SHP77 treated with DMSO at 0.1 percent for 48 hours (cell line): ENCODE results near the gene LCLAT1.
"Not testable (repeated sequence)": the region's sequence is repeated elsewhere in the genome, so short reads cannot be mapped to it uniquely, and the experiment has no call there.

Source experiments
- DNase-seq: peaks from one replicate; lab custom pipeline; 2025; lab: John Stamatoyannopoulos, UW

LCLAT1 gene

DNA sequence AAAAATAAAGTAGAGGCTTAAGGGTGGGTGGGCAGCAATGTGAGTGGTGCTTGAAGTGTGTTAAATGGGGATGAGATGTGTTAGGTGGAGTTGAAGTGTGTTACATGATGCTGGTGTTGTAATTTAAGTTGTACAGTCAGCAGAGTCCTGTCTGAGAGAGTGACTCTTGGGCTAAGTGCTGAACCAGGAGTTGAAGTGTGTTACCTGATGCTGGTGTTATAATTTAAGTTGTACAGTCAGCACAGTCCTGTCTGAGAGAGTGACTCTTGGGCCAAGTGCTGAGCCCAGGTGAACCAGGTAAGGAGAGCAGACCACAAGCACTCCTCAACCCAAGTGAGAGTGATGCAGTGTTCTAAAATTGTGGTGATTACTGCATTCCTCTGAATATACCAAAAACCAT lies 40.6 kb downstream of the LCLAT1 start:
- DNase-seq, result no peak

- no peak for DNase-seq
Measured at GRCh38 chr2:30488012-30488659, 41.1 kb downstream of the LCLAT1 start.

GRCh38 chr2:30491225-30491624 lies 44.2 kb downstream of the LCLAT1 start:
- no peak for DNase-seq

- no peak for DNase-seq
Measured at GRCh38 chr2:30492185-30492584, 45.1 kb downstream of the LCLAT1 start.

- DNase-seq, result no peak
Measured at GRCh38 chr2:30492619-30493018, 45.6 kb downstream of the LCLAT1 start.

GRCh38 chr2:30493440-30493839 lies 46.4 kb downstream of the LCLAT1 start:
- no peak for DNase-seq

DNA sequence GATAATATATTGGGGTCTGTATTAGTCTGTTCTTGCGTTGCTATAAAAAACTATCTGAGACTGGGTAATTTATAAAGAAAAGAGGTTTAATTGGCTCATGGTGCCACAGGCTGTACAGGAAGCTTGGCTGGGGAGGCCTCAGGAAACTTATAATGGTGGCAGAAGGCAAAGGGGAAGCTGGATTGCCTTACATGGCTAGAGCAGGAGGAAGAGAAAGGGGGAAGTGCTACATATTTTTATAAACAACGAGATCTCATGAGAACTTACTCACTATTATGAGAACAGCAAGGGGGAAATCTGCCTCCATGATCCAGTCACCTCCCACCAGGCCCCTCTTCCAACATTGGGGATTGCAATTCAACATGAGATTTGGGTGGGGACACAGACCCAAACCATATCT lies 48.9 kb downstream of the LCLAT1 start:
- not testable (repeated sequence) for DNase-seq

DNA sequence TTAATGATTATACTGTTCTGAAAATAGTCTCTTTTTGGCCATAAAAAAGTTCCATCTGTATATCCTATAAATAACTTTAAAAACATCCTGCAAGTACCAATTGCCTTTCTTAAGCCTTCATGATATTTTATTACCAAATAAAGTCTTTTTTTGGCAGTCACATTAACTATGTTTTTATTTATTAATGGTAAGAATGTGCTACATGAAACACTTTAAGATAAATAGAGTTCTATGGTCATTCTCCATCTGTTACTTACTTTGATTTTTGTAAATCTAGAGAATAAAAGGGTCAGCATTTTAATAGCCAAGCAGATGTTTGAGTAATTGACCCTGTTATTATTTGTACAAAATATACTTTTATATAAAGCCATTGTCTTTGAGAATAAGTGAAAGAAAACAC lies 52.6 kb downstream of the LCLAT1 start:
- DNase-seq, result no peak

DNA sequence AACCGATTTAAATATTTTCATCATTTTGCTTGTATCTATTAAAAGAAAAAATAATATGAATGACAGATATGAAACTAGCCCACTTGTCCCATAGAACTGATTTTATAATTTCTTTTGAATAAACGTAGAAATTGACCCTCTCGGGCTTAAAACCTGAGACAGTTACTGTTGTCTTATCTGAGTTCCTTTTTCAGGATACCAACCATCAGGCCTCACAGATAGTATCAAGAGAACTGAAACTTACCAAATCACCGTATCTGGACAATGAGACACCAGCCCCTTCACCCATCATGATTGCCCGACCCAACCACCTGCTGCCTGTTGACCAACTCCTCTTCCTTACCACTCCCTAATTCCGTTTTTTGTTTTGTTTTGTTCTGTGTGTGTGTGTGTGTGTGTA lies 53.7 kb downstream of the LCLAT1 start:
- DNase-seq, result no peak

GRCh38 chr2:30502310-30502709 lies 55.3 kb downstream of the LCLAT1 start:
- DNase-seq, result no peak

DNA sequence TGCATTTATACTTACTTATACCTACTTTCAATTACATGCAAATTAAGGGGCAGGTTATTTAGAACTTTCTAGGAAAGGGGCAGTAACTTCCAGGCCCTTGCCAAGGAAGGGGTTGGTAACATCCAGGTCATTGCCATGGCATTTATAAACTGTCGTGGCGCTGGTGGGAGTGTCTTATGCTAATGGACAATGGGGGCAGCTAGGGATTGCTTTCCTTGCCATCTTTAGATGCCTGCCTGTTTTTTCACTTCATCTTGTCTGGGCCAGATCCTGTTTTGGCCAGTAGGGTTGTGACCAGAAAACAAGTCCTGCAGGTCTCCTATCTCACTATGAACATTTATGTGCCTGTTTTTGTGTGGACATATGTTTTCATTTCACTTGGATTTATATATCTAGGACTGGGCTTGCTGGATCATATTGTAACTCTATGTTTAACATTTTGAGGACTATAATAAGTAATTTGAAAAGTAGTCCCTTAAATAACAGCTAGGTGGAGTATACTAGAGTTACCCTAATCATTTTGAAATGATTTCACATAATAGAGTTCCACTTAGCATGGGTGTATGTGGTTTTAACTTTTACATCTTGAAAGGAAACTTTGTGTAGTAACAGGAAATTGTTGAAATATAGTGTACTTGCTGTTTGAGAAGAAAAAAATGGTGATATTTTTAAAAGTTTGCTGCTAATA lies 56.1 kb downstream of the LCLAT1 start:
- no peak for DNase-seq

GRCh38 chr2:30503695-30504052 lies 56.6 kb downstream of the LCLAT1 start:
- DNase-seq, result no peak

GRCh38 chr2:30504731-30505130 lies 57.7 kb downstream of the LCLAT1 start:
- no peak for DNase-seq

DNA sequence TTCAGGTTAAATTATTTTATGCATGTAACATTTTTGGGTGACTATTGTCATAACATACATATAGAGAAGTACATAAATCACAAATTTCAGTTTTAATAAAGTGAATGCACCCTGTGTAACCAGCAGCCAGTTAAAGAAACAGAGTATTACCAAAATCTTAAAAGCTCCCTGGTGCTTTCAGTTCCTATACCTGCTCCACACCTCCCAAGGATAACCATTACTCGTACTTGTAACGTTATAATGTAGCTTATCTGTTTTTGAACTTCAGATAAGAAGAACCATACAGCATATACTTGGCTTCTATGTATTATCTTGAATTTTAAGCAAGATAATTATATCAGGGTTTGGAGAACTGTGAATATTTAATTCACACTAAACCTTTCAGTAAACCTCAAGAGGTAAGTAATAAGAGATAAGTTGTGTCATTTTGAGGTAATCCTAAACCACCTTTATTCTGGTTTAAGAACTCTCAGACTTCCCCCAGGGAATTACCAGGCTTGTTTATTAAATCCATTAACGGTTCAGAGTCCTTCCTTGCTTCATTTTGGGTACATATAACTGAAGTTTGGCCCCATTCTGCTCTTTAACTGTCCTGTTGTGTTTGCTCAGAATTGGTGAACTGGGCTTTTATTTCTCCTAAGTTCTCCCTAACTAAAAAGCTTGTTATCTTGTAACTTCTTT lies 58.6 kb downstream of the LCLAT1 start:
- no peak for DNase-seq

- not testable (repeated sequence) for DNase-seq
Measured at GRCh38 chr2:30507460-30507859, 60.4 kb downstream of the LCLAT1 start.

DNA sequence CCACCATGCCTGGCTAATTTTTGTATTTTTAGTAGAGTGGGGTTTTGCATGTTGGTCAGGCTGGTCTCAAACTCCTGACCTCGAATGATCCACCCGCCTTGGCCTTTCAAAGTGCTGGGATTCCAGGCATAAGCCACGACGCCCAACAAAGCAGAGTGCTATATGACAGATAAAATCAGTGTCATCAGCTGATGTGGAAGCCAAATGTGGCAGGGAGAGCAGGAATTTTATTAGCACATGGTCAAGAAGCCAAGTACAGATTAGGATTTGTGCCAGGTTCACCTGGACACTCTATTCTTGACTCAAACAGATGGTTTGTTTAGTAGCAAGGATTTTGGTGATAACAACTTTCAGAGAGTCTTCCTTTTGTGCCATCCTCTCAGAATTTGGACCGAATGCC lies 62.7 kb downstream of the LCLAT1 start:
- DNase-seq, result no peak

GRCh38 chr2:30510409-30510808 lies 63.4 kb downstream of the LCLAT1 start:
- DNase-seq, result no peak

GRCh38 chr2:30511122-30512083 lies 64.4 kb downstream of the LCLAT1 start:
- peak; percentile 57 for DNase-seq

- no peak for DNase-seq
Measured at GRCh38 chr2:30512243-30512886, 65.3 kb downstream of the LCLAT1 start.

DNA sequence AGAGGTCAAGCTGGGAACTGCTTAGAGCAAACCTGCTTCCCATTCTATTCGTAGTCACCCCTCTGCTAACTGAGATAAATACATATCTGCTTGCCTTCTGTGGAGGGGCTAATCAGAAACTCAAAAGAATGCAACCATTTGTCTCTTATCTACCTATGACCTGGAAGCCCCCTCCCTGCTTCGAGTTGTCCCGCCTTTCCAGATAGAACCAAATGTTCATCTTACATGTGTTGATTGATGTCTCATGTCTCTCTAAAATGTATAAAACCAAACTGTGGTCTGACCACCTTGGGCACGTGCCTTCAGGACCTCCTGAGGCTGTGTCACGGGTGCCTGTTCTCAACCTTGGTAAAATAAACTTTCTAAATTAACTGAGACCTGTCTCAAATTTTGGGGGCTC lies 66.6 kb downstream of the LCLAT1 start:
- DNase-seq, result not testable (repeated sequence)

- no peak for DNase-seq
Measured at GRCh38 chr2:30514134-30514847, 67.2 kb downstream of the LCLAT1 start.
